OCI-M2 (cell line): Measurements from ENCODE around the gene SH2D3A.
"Not testable (repeated sequence)": the region's sequence is repeated elsewhere in the genome, so short reads cannot be mapped to it uniquely, and the experiment has no call there.

Experiments used
- DNase-seq: peaks from one replicate; lab custom pipeline; 2025; ENCODE audit not compliant: unreplicated experiment; lab: John Stamatoyannopoulos, UW

Gene SH2D3A

DNA sequence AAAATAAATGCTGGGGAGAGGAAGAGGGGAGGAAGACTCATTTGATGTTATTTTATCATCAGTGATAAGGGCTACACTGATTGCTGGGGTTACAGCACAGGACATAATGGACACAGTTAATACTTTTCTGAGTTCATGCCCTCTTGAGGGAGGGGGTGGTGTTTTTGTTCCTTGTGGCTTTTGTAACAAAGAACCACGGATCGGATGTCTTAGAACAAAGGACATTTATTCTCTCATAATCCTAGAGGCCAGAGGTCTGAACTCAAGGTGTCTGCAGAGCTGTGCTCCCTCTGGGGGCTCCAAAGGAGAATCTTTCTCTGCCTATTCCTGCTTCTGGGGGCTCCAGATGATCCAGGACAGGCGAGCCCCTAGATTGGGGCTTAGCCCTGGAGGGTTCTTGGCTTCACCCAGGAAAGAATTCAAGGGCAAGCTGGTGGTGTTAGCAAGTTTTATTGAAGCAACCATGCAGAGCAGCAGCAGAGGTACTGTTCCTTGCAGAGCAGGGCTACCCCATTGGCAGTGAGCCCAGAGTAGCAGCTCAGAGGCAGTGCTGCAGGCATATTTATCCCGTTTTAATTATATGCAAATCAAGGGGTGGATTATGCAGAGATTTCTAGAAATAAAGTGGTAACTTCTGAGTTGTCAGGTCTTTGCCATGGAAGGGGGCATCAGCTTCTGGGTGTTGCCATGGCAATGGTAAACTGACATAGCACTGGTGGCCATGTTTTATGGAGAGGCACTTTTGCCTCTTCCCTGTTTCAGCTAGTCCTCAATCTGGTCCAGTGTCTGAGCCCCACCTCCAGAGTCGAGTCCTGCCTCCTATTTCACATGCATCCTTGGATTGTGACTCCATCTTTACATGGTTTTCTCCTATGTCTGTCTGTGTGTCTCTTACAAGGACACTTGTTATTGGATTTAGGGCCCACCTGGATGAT is 23.2 kb upstream of the SH2D3A start:
- DNase-seq: no peak

DNA sequence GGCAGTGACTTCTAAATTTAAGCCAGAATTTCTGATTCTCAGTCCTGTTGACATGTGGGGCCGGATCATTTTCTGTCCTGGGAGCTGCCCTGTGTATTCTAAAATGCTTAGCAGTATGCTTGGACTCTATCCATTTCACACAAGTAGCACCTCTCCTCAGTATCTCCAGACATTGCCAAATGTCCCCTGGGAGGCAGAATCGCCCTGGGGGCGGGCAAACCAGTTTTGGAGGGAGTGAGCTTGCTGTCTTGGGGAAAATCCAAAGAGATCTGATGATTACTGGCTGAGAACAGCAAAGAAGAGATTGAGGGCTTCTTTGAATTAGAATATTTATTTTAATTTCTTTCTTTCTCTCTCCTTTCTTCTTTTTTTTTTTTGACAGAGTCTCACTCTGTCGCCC is 21.7 kb upstream of the SH2D3A start:
- no peak for DNase-seq

DNA sequence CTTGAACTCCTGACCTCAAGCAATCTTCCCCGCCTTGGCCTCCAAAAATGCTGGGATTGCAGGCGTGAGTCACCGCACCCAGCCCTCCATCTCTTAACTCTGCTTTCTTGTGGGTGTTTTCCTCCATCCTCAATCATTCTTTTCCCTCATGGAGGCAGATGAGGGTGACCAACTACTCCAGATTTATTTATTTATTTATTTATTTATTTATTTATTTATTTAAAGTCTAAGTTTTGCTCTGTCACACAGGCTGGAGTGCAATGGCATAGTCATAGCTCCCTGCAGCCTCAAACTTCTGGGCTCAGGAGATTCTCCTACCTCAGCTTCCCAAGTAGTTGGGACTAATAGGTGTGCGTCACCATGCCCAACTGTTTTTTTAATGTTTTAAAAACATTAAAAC is 20.2 kb upstream of the SH2D3A start:
- DNase-seq: no peak

DNA sequence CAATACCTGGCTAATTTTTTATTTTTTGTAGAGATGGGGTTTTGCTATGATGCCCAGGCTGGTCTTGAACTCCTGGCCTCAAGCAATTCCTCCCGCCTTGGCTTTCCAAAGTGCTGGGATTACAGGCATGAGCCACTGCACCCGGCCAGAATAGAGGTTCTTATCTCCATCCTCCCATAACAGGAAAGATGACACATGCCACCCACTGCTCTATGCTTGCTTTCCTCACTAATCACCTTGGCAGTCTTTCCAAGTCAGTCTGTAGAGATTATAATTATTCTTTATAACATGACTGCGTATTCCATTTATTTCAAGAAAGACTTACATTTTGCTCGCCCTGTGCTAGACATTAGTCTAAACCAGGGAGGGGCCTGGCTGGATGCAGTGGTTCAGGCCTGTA is 12.0 kb upstream of the SH2D3A start:
- DNase-seq: no peak

DNA sequence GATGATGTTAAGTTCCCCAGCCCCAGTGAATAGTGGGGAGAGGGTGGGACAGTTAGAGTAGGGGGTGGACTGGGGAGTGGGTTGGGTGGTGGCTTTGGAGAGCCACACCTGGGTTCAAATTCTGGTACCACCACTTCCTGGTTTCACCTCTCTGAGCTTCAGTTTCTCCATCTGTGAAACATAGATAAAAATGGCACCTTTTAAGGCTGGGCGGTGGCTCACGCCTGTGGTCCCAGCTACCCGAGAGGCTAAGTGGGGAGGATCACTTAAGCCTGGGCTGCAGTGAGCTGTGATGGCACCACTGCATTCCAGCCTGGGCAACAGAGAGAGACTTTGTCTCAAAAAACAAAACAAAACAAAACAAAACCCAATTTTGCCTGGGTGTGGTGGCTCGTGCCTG is 11.2 kb upstream of the SH2D3A start:
- no peak for DNase-seq

DNA sequence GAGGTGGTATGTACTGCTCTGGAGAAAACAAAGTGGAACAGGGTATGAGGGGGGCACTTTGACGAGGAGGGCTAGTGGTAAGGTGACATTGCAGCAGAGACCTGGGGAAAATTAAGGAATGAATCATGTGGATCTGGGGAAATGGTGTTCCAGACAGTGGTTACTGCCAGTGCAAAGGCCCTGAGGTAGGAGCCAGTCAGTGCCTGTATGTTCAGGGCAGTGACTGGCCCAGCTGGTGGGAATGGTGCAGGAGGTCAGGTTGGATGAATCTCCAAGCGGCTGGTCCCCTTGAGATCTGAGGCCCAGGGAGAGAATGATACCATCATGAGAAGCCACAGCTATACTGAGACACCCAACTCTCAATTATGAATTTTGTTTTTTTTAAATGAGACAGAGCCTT is 10.2 kb upstream of the SH2D3A start:
- DNase-seq: no peak

DNA sequence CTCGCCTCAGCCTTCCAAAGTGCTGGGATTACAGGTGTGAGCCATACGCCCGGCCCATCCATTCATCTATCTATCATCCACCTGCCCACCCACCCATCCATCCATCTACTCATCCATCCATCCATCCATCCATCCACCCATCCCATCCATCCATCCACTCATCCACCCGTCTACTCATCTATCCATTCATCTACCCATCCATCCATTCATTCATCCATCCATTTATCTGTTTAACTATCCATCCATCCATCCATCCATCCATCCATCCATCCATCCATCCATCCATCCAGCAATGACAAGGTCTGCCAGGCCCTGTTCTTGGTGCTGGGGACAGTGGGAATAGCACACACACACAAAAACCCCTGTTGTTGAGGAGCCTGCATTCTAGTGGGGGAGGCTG is 9.8 kb upstream of the SH2D3A start:
- DNase-seq: no peak

DNA sequence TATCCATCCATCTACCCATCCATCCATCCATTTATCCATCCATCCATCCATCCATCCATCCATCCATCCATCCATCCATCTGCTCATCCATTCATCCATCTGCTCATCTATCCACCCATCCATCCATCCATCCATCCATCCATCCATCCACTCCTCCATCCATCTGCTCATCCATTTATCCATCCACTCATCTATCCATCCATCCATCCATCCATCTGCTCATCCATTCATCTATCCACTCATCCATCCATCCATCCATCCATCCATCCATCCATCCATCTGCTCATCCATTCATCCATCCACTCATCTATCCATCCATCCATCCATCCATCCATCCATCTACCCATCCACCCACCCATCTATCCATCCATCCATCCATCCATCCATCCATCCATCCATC is 8.8 kb upstream of the SH2D3A start:
- not testable (repeated sequence) for DNase-seq

DNA sequence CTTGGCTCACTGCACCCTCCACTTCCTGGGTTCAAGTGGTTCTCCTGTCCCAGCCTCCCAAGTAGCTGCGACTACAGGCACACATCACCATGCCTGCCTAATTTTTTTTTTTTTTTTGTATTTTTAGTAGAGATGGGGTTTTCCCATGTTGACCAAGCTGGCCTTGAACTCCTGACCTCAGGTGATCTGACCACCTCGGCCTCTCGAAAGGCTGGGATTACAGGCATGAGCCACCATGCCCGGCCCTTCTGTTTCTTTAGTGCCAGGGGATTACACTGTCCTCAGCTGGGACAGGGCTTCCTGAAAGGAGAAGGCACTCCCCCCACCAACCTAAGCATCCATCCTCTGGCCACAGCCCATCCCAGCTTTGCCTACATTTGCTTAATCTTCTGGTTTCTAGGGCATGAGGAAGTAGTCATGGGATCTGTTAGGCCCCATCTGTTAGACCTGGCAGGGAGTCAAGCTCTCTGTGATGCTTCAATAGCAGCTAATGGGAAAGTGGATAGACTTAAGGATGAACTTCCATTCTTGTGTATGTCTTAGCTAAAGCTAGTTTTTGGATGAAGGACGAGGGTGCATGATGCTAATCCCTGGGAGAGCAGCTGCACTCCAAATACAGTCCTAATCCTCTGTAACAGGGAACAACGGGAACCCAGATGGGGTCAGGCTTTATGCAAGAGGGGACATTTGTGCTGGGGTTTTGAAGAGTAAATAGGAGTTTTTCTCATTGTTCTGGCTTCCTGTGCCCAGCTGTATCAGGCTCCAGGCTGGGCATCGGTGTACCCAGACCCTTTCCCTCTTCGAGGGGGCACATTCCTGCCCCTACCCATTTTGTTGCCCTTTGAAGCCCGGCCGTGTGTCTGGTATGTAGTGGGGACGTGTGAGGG is 7.8 kb upstream of the SH2D3A start:
- no peak for DNase-seq

DNA sequence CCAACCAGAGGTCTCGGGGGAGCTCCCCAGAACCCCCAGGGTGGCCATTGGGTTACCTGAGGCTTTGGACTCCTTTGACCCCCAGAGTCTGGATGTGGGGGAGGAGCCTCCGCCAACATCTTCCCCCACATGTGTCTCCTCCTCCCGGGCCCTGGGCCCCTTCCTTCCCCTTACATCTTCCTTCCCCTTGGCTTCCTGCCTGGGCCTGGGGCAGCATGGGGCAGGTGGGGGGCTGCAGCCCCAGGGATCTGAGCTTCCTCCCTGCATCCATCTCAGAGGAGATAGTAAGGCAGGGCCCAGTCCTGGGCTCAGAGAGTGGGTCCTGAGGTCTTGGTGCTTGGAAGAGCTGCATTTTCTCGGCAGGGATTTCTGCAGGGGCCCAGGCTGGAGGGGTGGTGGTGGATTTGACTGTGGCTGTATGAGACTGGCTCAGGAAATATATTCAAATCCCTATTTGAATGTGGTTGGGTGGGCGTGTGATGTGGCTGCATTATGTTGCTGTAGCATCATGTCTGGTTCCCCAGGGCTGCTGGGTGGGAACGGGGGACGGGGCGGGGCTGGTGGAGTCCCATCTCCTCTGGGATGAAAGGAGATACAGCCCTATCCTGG is 6.2 kb upstream of the SH2D3A start:
- no peak for DNase-seq

DNA sequence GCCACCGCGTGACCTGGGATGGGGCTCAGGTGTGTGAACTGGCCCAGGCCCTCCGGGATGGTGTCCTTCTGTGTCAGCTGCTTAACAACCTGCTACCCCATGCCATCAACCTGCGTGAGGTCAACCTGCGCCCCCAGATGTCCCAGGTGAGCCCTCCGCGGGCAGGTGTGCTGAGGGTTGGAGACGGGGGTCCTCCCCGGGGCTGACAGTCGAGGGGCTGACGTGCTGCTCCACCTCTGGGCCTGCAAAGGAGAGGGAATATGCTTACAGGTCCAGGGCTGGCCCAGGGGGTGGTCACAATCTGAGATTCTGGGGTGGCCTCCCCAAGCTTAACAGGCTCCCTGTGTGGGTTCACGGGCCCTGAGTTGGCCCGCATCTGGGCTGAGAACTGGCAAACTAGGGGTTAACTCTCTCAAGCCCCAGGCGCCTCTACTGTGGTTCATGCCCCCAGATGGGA is 5.7 kb upstream of the SH2D3A start:
- no peak for DNase-seq

DNA sequence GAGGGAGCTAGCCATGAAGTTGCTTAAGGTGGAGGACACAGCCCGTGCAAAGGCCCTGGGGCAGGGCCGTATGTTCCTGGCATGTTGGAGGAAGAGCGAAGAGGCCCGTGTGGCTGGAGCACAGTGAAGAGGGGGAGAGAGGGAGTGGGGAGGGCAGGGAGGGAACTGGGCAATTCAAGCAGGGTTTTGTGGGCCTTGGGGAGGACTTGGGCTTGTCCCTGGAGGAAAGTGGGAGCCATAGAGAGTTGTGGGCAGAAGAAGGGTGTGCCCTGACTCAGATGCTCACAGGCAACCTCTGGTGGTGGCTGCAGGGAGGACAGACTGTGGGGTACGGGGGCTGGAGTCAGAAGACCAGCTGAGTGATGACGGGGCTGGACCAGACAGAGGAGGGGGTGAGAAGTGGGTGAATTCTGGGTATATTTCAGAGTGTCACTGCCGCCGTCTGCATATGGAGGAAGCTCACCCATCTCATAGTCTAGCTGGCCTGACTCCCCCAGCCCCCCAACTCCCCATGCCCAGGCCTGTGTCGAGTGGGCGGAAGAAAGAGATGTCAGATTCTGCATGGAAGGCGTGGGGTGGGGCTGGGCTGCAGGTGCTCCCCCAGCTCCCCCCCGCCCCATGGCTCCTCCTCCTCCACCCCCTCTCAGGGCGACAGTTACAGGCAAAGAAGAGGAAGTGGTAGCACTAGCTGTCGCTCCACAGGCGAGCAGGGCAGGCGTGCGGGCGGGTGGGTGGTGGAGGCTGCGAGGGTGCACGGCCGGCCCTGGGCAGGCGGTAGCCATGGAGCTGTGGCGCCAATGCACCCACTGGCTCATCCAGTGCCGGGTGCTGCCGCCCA is 5.0 kb upstream of the SH2D3A start, which contains the start of gene VAV1:
VAV1 (plus strand) TSS at position 681 of the 838 bp plus-strand sequence; CDS start at position 781, 100 bp downstream.
- DNase-seq: no peak

DNA sequence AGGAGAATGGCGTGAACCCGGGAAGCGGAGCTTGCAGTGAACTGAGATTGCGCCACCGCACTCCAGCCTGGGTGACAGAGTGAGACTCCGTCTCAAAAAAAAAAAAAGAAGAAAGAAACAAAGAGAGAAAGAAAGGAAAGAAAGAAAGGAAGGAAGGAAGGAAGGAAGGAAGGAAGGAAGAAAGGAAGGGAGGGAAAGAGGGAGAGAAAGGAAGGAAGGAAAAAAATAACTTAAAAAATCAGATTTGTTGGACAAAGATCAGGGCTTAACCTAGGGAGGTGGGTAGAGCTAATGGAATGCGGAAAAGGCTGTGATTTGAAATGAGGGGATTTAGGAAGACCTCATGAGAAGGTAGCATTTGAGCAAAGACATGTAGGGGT is 4.4 kb upstream of the SH2D3A start:
- DNase-seq: not testable (repeated sequence)

DNA sequence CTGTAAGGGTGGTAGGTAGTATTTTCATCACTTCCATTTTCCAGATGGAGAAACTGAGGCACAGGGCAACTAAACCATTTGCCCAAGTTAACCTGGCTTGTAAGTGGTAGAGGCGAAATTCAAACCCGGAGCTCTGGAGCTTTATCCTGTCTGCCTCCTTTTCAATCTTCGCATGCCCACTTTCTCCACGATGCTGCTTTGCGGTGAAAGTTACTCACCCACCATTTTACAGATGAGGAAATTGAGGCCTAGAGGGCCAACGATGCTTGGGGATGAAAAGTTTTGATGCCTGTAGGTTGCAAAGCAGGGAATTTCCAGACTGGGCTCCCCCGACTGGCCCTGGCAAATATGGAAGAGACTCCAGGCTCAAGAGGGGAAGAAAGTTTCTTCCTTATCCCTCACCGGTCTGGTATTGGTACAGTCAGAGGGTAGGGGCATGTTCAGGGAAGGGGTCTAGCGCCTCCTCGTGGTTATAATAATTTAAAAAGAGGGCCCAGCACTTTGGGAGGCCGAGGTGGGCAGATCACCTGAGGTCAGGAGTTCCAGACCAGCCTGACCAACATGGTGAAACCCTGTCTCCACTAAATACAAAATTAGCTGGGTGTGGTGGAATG is 1.9 kb upstream of the SH2D3A start:
- DNase-seq: no peak

DNA sequence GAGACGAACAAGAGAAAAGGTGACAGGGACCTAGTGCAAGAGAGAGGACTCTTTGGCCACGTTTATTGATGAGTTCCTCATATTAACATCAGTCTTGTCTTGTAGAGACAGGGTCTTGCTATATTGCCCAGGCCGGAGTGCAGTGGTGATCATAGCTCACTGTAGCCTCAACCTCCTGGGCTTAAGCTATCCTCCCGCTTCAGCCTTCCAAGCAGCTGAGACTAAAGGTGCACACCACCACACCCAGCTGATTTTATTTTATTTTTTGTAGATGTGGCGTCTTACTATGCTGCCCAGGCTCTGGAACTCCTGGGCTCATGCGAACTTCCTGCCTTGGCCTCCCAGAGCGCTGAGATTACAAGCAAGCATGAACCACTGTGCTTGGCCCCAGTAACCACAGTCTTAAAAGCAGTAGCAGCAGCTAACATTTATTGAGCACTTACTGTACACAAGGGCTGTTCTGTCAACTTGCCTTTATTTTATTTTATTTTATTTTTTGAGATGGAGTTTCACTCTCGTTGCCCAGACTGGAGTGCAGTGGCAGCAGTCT is 1.1 kb upstream of the SH2D3A start:
- no peak for DNase-seq

DNA sequence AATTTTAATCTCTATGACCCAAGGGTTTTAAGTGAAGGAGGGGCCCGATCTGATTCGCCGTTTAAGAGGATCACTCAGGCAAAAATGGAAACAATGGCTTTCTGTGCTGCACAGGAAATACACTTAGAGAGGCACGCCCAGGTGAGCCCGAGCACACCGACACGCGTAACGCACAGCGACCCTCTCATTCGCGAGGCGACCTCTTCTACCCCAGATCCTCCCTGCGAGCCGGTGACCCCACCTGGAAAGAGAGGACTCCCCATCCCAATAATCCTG is 216 bp downstream of the SH2D3A start:
- DNase-seq: no peak

DNA sequence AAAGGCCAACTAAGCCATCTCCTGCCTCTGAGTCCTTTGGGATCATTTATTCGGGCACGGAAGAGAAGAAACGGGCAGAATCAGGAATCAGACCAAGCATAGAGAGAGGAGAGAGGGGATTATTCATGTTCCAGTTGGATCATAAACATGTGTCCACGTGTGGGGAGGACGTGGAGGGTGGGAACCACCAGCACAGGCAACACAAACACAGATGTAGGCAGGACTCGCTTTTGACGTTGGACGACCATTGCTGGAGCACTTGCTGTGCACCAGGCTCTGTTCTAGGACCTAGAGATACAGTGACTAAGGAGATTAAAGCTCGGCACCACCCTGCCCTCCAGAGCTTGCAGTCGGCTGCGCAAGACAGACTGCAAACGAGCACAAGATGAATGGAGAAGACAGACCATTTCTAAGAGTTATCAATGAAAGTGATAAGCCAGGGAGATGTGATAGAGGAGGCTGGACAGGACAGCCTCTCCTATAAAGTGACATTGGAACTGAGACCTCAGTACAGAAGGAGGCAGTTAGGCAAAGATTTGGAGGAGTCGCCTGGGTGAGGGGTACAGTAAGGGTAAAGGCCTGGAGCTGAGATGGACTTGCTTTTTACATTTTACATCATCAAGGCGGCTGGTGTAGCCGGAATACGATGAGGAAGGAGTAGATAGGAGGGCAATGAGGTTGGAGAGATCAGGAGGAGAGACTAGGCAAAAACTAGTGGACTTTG is 716 bp downstream of the SH2D3A start:
- DNase-seq: no peak

DNA sequence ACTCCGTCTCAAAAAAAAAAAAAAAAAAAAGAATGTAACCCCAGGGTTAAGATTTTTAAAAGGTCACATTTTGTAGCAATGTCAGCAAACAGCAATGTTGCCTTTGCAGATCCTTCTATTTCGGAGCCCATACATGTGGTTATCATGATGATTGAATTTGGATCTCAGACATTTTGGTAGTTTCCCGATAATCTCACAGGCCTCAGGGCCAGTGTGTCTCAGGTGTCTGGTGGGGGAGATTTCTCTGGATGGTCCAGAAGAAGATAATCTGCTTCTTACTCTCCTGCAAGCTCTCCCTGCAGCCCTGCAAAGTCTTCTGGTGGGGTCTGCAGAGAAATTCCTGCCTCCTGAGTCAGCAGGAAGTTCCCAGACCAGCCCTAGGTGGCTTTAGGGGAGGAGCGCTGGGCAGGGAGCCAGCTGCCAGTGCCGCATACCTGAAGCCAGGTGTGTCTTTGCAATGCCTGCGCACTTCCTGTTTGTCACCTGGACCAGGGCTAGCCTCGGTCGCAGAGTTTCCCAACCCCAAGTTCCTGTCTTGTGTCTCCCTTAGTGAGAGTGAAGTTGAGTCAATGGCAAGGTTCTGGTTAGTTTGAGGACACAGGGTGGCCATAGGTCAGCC is 1.4 kb downstream of the SH2D3A start:
- DNase-seq: no peak

DNA sequence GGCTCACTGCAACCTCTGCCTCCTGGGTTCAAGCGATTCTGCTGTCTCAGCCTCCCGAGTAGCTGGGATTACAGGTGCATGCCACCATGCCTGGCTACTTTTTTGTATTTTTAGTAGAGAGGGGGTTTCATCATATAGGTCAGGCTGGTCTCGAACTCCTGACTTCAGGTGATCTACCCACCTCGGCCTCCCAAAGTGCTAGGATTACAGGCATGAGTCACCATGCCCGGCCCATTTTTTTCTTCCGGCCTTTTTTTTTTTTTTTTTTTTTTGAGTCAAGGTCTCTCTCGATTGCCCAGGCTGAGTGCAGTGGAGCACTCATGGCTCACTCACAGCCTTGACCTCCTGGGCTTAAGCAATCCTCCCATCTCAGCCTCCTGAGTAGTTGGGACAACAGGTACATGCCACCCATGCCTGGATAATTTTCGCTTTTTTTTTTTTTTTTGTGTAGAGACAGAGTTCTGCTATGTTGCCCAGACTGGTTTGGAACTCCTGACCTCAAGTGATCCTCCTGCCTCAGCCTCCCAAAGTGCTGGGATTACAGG is 4.9 kb downstream of the SH2D3A start:
- not testable (repeated sequence) for DNase-seq
